Activated CD4-positive, alpha-beta memory T cell treated with anti-CD3 and anti-CD28 coated beads for 36 hours (primary cell): ENCODE data around the gene NELL1. TPM values are rescaled to one million over a fixed set of nuclear protein-coding genes. Genes with fewer than 3 reads are reported as not detected.

ENCODE experiments used
- CTCF ChIA-PET: fragments of 350-600 bp; sonication (Branson Sonifier 250); formaldehyde crosslinking; loops from one replicate; lab custom pipeline; 2021; ENCODE audit warnings: antibody characterized with exemption, inconsistent platforms; lab: Charles Lee
- POLR2A ChIA-PET: fragments of 350-600 bp; sonication (Branson Sonifier 250); formaldehyde crosslinking; loops from one replicate; lab custom pipeline; 2021; ENCODE audit warnings: antibody characterized with exemption; lab: Charles Lee
- DNase-seq: peaks from one replicate; pipeline ENCODE4 v3.0.0-alpha.2; 2020
- H3K27ac Mint-ChIP-seq: one replicate; pipeline ENCODE4 v1.8.0; 2021; ENCODE audit warnings: mixed read lengths
- H3K27me3 Mint-ChIP-seq: one replicate; pipeline ENCODE4 v1.8.0; 2021; ENCODE audit warnings: mixed read lengths
- H3K36me3 Mint-ChIP-seq: one replicate; pipeline ENCODE4 v1.8.0; 2021; ENCODE audit warnings: mixed read lengths
- H3K4me1 Mint-ChIP-seq: one replicate; pipeline ENCODE4 v1.8.0; 2021; ENCODE audit warnings: low read depth, mixed read lengths
- H3K4me3 Mint-ChIP-seq: one replicate; pipeline ENCODE4 v1.8.0; 2021; ENCODE audit warnings: mild to moderate bottlenecking, mixed read lengths
- H3K9me3 Mint-ChIP-seq: one replicate; pipeline ENCODE4 v1.8.0; 2021; ENCODE audit warnings: mixed read lengths
- intact Hi-C: fragments of 100-400 bp; cut with micrococcal nuclease; formaldehyde crosslinking; loops from one replicate; pipeline ENCODE4 v1.15.1; 2023
- total RNA-seq, 2 experiments: library from RNA; stranded (reverse); gene quantifications; one replicate each; pipeline ENCODE4 v1.2.3, GENCODE V29; 2021

Gene NELL1
- total RNA-seq, 2 experiments from 2014 or later = not detected

DNA sequence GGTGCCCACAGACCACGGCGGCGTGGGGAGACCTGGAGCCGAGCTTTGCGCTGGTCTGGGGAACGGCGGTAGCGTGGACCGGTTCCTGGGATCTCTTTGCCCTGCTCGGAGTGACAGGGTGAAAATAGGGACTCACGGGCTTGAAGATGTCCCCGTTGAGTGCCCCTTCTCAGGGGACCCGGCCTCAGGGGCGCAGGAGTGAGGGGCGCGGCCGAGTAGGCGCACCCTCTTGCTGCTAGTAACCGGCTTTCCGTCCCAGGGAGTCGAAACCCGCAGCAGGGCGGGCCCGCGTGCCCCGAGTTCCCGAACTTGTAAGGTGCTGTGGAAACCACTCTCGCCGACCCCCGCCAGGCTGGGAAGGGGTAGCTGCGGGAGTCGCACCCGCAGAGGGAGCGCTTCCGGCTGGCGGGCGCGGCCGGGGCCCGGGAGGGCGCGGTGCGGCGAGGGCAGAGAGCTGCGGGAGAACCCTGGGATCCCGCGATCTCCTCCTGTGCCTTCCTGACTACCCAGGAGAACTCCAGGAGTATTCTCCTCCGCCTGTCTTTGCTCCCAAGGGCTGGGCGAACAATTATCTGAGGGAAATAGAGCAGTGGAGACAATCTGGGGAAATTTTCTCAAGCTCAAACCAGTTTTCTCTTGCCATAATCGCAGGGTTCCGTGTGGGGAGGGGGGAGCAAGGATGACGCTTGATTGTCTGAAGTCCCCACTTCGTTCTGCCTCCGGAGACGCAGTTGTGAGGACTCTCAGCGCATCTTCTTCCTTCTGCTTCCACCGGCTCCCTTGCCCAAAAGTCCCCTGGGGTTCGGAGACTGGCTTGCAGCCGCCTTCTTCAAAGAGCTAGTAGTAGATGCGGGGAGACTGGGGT lies 666 bp downstream of the NELL1 start:
- intact Hi-C loops = no loop called here
- no peak overlapping the region for H3K27ac Mint-ChIP-seq
- no peak overlapping the region for H3K4me3 Mint-ChIP-seq
- no peaks in the 10 kb centered on the region for H3K36me3 Mint-ChIP-seq
- ChIA-PET CTCF (interaction anchor here (1.0 kb wide), 1 partner anchor 22 kb away, joined by 3 read pairs; no protein-coding TSS in a partner anchor), POLR2A (no interaction called here)
- H3K4me1 Mint-ChIP-seq = peaks cover 3% of the 10 kb centered on the region
- peaks cover 52% of the 10 kb centered on the region for H3K27me3 Mint-ChIP-seq
- H3K9me3 Mint-ChIP-seq = no peaks in the 10 kb centered on the region
- DNase-seq = no peak

DNA sequence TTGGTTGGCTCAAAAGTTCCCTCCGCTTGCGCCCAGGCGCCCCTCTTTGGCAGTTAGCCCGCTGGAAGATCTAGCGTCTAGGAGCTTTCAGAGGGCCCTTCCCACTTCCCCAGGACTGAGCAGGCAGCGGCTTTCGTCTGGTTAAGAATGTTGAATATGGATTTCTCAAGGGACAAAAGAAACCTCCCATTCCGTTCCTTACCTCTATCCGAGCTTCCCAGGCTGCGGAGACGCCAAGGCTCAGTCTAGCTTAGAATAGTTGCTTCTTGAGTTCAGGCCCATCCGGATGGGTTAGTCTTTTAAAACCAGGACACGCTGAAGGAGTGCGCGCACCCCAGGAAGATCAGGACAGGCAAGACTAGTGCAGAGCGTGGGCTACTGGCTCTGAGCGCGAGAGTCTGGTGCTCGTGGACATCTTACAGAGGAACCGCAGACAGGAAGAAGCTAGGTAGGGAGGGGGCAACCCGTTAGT lies 1.6 kb downstream of the NELL1 start:
- H3K36me3 Mint-ChIP-seq = no peaks in the 10 kb centered on the region
- ChIA-PET POLR2A (no interaction called here), CTCF (interaction anchor here (0.9 to 1.2 kb wide), 4 partner anchors 14 to 23 kb away, joined by 3 to 4 read pairs (median 3); no protein-coding TSS in a partner anchor)
- H3K27ac Mint-ChIP-seq = no peak overlapping the region
- H3K9me3 Mint-ChIP-seq = no peaks in the 10 kb centered on the region
- intact Hi-C loops = no loop called here
- peaks cover 3% of the 10 kb centered on the region for H3K4me1 Mint-ChIP-seq
- no peak for DNase-seq
- H3K27me3 Mint-ChIP-seq = peaks cover 54% of the 10 kb centered on the region
- H3K4me3 Mint-ChIP-seq = no peak overlapping the region

DNA sequence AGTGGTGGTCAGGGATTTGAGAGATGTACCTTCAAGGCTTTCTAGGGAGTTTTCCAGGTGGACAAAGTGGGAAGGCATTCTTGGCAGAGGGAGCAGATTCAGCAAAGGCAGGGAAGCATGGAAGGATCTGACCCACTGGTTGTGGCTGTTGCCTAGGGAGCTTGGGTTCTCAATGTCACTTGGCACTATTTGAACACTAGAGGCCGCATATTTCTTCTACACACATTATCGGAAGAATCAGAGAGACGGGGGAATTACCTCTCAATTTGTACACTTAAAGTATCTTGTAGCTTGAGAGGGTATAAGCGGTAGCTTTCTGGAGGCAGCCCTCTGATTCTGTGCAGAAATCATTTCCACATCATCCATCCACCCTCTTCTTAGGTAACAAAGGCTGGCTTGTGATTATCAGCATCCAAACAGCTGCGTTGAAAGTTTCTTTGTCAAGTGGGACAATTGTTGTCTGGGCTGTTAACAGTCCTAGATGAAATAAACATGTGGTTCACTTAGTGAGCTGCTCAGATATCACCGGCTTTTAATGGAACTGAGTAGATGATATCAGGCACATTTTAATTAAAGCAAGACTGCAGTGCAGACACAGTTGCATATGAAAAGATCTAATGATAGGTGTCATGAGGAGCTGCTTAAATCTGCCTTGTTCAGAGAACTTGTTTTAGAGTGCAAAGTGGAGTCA lies 2.6 kb downstream of the NELL1 start:
- Mint-ChIP-seq H3K4me1 (peaks cover 3% of the 10 kb centered on the region), H3K4me3 (no peak overlapping the region), H3K27me3 (peaks cover 49% of the 10 kb centered on the region), H3K36me3 (no peaks in the 10 kb centered on the region), H3K9me3 (no peaks in the 10 kb centered on the region), H3K27ac (no peak overlapping the region)
- DNase-seq = no peak
- ChIA-PET POLR2A (no interaction called here), CTCF (interaction anchor here (0.8 to 1.2 kb wide), 5 partner anchors 13 to 77 kb away, joined by 3 to 4 read pairs (median 4); no protein-coding TSS in a partner anchor)
- intact Hi-C loops = no loop called here

DNA sequence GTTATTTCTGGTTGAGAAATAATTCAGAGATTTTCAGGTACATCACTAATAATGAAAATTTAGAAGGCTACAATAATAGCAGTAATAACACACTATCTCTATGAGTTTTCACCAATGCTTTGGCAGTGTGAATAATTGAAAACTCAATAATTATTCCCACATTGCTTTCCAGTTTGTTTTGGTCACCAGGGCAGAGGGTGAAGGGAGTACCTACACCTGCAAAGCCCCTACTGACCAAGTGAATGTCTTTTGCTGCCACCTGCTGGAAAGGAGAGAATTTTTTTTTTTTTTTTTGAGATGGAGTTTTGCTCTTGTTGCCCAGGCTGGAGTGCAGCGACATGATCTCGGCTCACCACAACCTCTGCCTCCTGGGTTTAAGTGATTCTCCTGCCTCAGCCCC lies 3.2 kb downstream of the NELL1 start:
- Mint-ChIP-seq H3K9me3 (no peaks in the 10 kb centered on the region), H3K27ac (no peak overlapping the region), H3K36me3 (no peaks in the 10 kb centered on the region), H3K4me3 (no peak overlapping the region), H3K4me1 (peaks cover 3% of the 10 kb centered on the region), H3K27me3 (peaks cover 43% of the 10 kb centered on the region)
- intact Hi-C loops = no loop called here
- CTCF ChIA-PET = interaction anchor here (0.6 to 1.1 kb wide), 5 partner anchors 23 to 830 kb away, joined by 3 to 4 read pairs (median 4); no protein-coding TSS in a partner anchor
- DNase-seq = no peak
- POLR2A ChIA-PET = no interaction called here

DNA sequence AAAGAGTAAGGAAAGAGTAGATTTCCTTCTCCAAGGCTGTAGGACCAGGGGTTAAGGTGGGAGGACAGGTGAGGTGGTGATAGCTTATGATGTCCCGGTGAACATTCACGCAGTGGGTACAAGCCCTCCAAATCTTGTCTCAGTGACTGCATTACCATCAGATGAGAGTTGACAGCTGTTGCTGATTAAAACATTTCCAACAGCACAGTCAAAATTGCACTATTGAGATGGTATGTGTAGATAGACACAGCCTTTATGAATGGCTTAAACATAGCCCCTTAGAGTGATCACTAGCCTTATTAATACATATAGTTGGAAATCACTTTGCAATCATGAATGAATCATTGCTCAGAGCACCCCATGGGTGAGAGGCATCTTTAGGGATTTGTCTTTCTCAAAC lies 7.3 kb downstream of the NELL1 start:
- no peak overlapping the region for H3K27ac Mint-ChIP-seq
- no peak for DNase-seq
- H3K4me3 Mint-ChIP-seq = no peak overlapping the region
- no peaks in the 10 kb centered on the region for H3K4me1 Mint-ChIP-seq
- no peaks in the 10 kb centered on the region for H3K9me3 Mint-ChIP-seq
- H3K36me3 Mint-ChIP-seq = no peaks in the 10 kb centered on the region
- intact Hi-C loops = no loop called here
- POLR2A ChIA-PET = no interaction called here
- CTCF ChIA-PET = interaction anchor here (1.0 kb wide), 1 partner anchor 28 kb away, joined by 4 read pairs; no protein-coding TSS in a partner anchor
- peaks cover 11% of the 10 kb centered on the region for H3K27me3 Mint-ChIP-seq

DNA sequence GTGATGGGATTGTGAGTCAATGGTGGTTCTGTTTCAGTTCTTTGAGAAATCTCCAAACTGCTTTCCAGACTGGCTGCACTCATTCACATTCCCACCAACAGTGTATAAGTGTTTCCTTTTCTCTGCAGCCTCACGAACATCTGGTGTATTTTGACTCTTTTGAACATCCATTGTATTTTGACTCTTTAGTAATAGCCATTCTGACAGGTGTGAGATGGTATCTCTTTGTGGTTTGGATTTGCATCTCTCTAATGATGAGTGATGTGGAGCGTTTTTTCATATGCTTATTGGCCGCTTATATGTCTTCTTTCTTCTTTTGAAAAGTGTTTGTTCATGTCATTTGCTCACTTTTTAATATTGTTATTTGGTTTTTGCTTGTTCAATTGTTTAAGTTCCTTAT lies 19.4 kb downstream of the NELL1 start:
- H3K27me3 Mint-ChIP-seq = no peaks in the 10 kb centered on the region
- H3K9me3 Mint-ChIP-seq = peaks cover 2% of the 10 kb centered on the region
- H3K36me3 Mint-ChIP-seq = no peaks in the 10 kb centered on the region
- H3K4me3 Mint-ChIP-seq = no peak overlapping the region
- intact Hi-C loops = no loop called here
- ChIA-PET CTCF (no interaction called here), POLR2A (no interaction called here)
- DNase-seq = no peak
- H3K27ac Mint-ChIP-seq = no peak overlapping the region
- no peaks in the 10 kb centered on the region for H3K4me1 Mint-ChIP-seq

DNA sequence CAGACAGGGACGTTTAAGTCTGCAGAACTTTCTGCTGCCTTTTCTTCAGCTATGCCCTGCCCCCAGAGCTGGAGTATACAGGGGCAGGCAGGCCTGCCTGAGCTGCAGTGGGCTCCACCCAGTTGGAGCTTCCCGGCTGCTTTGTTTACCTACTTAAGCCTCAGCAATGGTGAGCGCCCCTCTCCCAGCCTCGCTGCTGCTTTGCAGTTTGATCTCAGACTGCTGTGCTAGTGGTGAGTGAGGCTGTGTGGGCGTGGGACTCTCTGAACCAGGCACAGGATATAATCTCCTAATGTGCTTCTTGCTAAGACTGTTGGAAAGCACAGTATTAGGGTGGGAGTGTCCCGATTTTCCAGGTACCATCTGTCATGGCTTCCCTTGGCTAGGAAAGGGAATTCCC lies 38.5 kb downstream of the NELL1 start:
- no peak overlapping the region for H3K4me3 Mint-ChIP-seq
- H3K4me1 Mint-ChIP-seq = no peaks in the 10 kb centered on the region
- H3K9me3 Mint-ChIP-seq = peaks cover 16% of the 10 kb centered on the region
- DNase-seq = no peak
- intact Hi-C loops = no loop called here
- CTCF ChIA-PET = no interaction called here
- no peaks in the 10 kb centered on the region for H3K36me3 Mint-ChIP-seq
- H3K27me3 Mint-ChIP-seq = no peaks in the 10 kb centered on the region
- H3K27ac Mint-ChIP-seq = no peak overlapping the region
- POLR2A ChIA-PET = no interaction called here

DNA sequence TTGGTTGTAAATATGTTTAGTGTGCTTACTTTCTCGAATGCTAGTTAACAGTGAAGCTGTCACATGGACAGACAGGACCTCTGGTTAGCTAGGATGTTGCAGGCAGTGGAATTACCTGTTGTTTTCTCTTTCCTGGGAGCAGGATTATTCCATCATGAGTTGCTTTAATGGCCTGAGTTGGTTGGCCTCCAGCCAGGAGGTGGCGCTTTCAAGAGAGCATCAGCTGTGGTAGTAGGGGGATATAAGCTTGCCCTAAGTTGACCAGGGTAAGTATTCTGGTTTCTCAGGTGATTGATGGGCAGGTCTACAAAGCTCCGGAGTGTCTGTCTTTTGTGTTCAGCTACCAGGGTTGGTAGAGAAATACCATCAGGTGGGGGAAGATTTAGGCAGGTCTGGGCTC lies 43.5 kb downstream of the NELL1 start:
- CTCF ChIA-PET = no interaction called here
- no peak for DNase-seq

DNA sequence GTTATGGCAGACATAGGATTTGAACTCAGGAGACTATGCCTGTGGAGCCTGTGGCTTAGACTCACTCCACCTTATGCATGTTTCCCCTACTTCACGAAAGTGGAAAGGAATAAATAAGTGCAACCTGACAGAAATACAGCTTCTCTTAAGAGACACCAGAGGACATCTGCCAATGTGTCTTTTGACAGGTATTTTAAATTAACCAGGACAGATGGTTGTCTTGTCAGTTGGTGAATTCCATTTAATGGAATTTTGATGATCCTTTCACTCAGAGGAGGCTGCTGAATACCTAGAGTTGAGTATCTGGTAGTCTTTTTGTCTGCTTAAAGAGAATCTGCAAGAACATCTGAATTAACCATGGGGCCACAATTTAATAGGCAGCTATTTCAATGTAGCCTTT lies 46.1 kb downstream of the NELL1 start:
- Mint-ChIP-seq H3K9me3 (peaks cover 7% of the 10 kb centered on the region), H3K27ac (no peak overlapping the region), H3K36me3 (no peaks in the 10 kb centered on the region), H3K4me3 (no peak overlapping the region), H3K4me1 (no peaks in the 10 kb centered on the region), H3K27me3 (no peaks in the 10 kb centered on the region)
- ChIA-PET CTCF (interaction anchor here (1.0 kb wide), 1 partner anchor 11 kb away, joined by 3 read pairs; no protein-coding TSS in a partner anchor), POLR2A (interaction anchor here (0.6 kb wide), 1 partner anchor 1233 kb away, joined by 3 read pairs; no protein-coding TSS in a partner anchor)
- DNase-seq = no peak
- intact Hi-C loops = no loop called here

More for the DNA sequence above, 43.5 kb downstream of the NELL1 start:
- Mint-ChIP-seq H3K4me3 (no peak overlapping the region), H3K4me1 (no peaks in the 10 kb centered on the region), H3K9me3 (peaks cover 9% of the 10 kb centered on the region), H3K36me3 (no peaks in the 10 kb centered on the region), H3K27me3 (no peaks in the 10 kb centered on the region), H3K27ac (no peak overlapping the region)
- intact Hi-C loops = no loop called here
- POLR2A ChIA-PET = no interaction called here

DNA sequence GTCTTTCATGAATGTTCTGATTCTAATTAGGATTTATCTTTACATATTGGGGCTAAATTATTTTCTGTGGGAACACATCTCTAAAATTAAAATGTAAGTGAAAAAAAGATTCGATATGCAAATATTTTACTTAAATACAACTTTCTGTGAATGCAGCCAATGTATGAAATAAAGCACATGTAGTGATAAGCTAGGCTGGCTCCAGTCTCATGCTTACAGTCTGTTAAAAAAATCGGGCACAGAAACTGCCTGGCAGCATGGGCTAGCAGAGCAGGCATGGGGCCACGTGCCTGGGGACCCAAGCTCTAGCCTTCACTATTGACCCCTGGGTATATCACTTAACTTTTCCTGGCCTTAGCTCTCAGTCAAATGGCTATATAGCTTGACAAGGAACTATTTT lies 46.5 kb downstream of the NELL1 start:
- Mint-ChIP-seq H3K36me3 (no peaks in the 10 kb centered on the region), H3K4me1 (no peaks in the 10 kb centered on the region), H3K4me3 (no peak overlapping the region), H3K27ac (no peak overlapping the region), H3K27me3 (no peaks in the 10 kb centered on the region), H3K9me3 (peaks cover 7% of the 10 kb centered on the region)
- no peak for DNase-seq
- ChIA-PET POLR2A (no interaction called here), CTCF (no interaction called here)
- intact Hi-C loops = no loop called here

DNA sequence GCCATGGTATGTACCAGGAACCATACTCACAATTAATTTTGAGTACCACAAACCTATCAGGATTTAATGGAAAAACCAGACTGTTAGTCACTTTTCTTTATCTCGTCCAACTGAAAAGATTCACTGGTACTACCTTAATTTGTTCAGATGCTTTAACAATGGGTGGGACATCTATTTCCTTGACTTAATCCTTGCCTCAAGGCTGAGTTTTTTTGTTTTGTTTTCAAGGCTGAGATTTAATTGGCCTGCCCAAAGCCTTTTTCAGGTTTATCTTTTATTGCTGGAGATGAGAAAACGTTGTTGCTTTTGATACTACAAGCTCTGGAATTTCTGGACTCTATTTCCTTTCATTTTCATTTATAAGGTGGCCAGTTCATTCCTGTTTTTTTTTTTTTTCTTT lies 50.4 kb downstream of the NELL1 start:
- ChIA-PET POLR2A (no interaction called here), CTCF (no interaction called here)
- intact Hi-C loops = no loop called here
- Mint-ChIP-seq H3K27me3 (no peaks in the 10 kb centered on the region), H3K27ac (no peak overlapping the region), H3K9me3 (no peaks in the 10 kb centered on the region), H3K4me3 (no peak overlapping the region), H3K36me3 (no peaks in the 10 kb centered on the region), H3K4me1 (no peaks in the 10 kb centered on the region)
- no peak for DNase-seq

DNA sequence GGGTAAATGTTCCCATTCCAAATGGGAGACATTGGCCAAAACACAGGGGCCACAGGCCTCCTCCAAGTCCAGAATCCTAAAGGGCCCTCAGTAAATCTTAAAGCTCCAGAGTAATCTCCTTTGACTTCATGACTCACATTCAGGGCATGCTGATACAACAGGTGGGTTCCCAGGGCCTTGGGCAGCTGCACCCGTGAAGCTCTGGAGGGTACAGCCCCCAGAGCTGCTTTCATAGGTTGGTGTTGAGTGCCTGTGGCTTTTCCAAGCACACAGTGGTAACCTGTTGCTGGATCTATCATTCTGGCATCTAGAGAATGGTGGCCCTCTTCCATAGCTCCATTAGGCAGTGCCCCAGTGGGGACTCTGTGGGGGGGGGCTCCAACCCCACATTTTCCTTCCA lies 54.0 kb downstream of the NELL1 start:
- no peak for DNase-seq
- H3K27ac Mint-ChIP-seq = no peak overlapping the region
- intact Hi-C loops = no loop called here

More for the DNA sequence above, 54.0 kb downstream of the NELL1 start:
- Mint-ChIP-seq H3K9me3 (peaks cover 9% of the 10 kb centered on the region), H3K27me3 (no peaks in the 10 kb centered on the region), H3K36me3 (no peaks in the 10 kb centered on the region), H3K4me3 (no peak overlapping the region), H3K4me1 (no peaks in the 10 kb centered on the region)
- POLR2A ChIA-PET = no interaction called here
- CTCF ChIA-PET = no interaction called here
